SJSA1 (cell line): Measurements from ENCODE around the gene TNIP3. TPM values are rescaled to one million over a fixed set of nuclear protein-coding genes. Genes with fewer than 3 reads are reported as not detected.

Source experiments
- DNase-seq, 2 experiments: peaks; one replicate each; pipeline ENCODE4 v3.0.0-alpha.2; 2015 to 2020; ENCODE audit warnings: low spot score in 2 of 2, low read depth in 1 of 2
- H3K27ac ChIP-seq: fragments of 250-450 bp; sonication (Bioruptor Pico); 2 replicates; pipeline ENCODE4 v1.5.1; 2020; ENCODE audit warnings: mild to moderate bottlenecking, moderate library complexity
- H3K27me3 ChIP-seq: fragments of 250-450 bp; sonication (Bioruptor Pico); replicated peaks from 2 replicates; pipeline ENCODE4 v1.5.1; 2020; ENCODE audit warnings: mild to moderate bottlenecking, moderate library complexity
- H3K36me3 ChIP-seq: fragments of 250-450 bp; sonication (Bioruptor Pico); 2 replicates; pipeline ENCODE4 v1.5.1; 2020; ENCODE audit warnings: mild to moderate bottlenecking
- H3K4me1 ChIP-seq: fragments of 250-450 bp; sonication (Bioruptor Pico); replicated peaks from 2 replicates; pipeline ENCODE4 v1.6.1; 2021; ENCODE audit warnings: mild to moderate bottlenecking
- H3K4me3 ChIP-seq: fragments of 250-450 bp; sonication (Bioruptor Pico); 2 replicates; pipeline ENCODE4 v1.5.1; 2020; ENCODE audit warnings: mild to moderate bottlenecking
- H3K9me3 ChIP-seq: fragments of 250-450 bp; sonication (Bioruptor Pico); replicated peaks from 2 replicates; pipeline ENCODE4 v1.5.1; 2020; ENCODE audit warnings: mild to moderate bottlenecking
- total RNA-seq: library from RNA; depleted of rRNA; stranded (reverse); fragments of >200 nt; shearing (Covaris generic); gene quantifications from 2 replicates; pipeline ENCODE4 v1.2.3, GENCODE V29; 2014

The TNIP3 gene
- total RNA-seq, 1 experiment from 2014 or later, result 0.47 TPM

- Histone ChIP-seq H3K27ac (no peak overlapping the region), H3K4me1 (no peaks in the 10 kb centered on the region), H3K36me3 (no peaks in the 10 kb centered on the region), H3K27me3 (no peaks in the 10 kb centered on the region), H3K4me3 (no peak overlapping the region), H3K9me3 (no peaks in the 10 kb centered on the region)
- DNase-seq, result no peak
Measured at GRCh38 chr4:121165206-121165605, 1.1 kb upstream of the TNIP3 start.

- Histone ChIP-seq H3K9me3 (no peaks in the 10 kb centered on the region), H3K27ac (no peak overlapping the region), H3K36me3 (no peaks in the 10 kb centered on the region), H3K4me1 (peaks cover 5% of the 10 kb centered on the region), H3K27me3 (no peaks in the 10 kb centered on the region), H3K4me3 (peak overlapping the region; percentile 35)
- peak; percentile 32 to 43 for DNase-seq
Measured at GRCh38 chr4:121156822-121157769, 7.0 kb downstream of the TNIP3 start.

- DNase-seq, result peak in 1 of 2 experiments; percentile 53
- Histone ChIP-seq H3K9me3 (no peaks in the 10 kb centered on the region), H3K27ac (peak overlapping the region; percentile 39), H3K36me3 (no peaks in the 10 kb centered on the region), H3K27me3 (no peaks in the 10 kb centered on the region), H3K4me3 (peak overlapping the region; percentile 35), H3K4me1 (peaks cover 5% of the 10 kb centered on the region)
Measured at GRCh38 chr4:121155893-121156292, 8.2 kb downstream of the TNIP3 start.

- Histone ChIP-seq H3K4me3 (no peak overlapping the region), H3K36me3 (no peaks in the 10 kb centered on the region)
Measured at GRCh38 chr4:121154103-121154515, 10.0 kb downstream of the TNIP3 start.

GRCh38 chr4:121151942-121152341 lies 12.2 kb downstream of the TNIP3 start:
- Histone ChIP-seq H3K27me3 (no peaks in the 10 kb centered on the region), H3K27ac (no peak overlapping the region), H3K4me3 (no peak overlapping the region), H3K36me3 (no peaks in the 10 kb centered on the region), H3K4me1 (peaks cover 5% of the 10 kb centered on the region), H3K9me3 (no peaks in the 10 kb centered on the region)
- DNase-seq, result no peak

More at GRCh38 chr4:121154103-121154515, 10.0 kb downstream of the TNIP3 start:
- H3K27ac ChIP-seq, result no peak overlapping the region
- no peaks in the 10 kb centered on the region for H3K9me3 ChIP-seq
- no peaks in the 10 kb centered on the region for H3K27me3 ChIP-seq
- peaks cover 5% of the 10 kb centered on the region for H3K4me1 ChIP-seq
- no peak for DNase-seq

- Histone ChIP-seq H3K27me3 (no peaks in the 10 kb centered on the region), H3K36me3 (no peaks in the 10 kb centered on the region), H3K4me3 (no peak overlapping the region), H3K27ac (no peak overlapping the region), H3K9me3 (no peaks in the 10 kb centered on the region), H3K4me1 (no peaks in the 10 kb centered on the region)
- DNase-seq, result no peak
Measured at GRCh38 chr4:121150486-121150885, 13.6 kb downstream of the TNIP3 start.

- H3K36me3 ChIP-seq, result no peaks in the 10 kb centered on the region
- DNase-seq, result no peak
- H3K9me3 ChIP-seq, result no peaks in the 10 kb centered on the region
- H3K4me1 ChIP-seq, result no peaks in the 10 kb centered on the region
- no peak overlapping the region for H3K4me3 ChIP-seq
- H3K27me3 ChIP-seq, result no peaks in the 10 kb centered on the region
- no peak overlapping the region for H3K27ac ChIP-seq
Measured at GRCh38 chr4:121150003-121150402, 14.1 kb downstream of the TNIP3 start.

GRCh38 chr4:121148621-121149020 lies 15.5 kb downstream of the TNIP3 start:
- no peak for DNase-seq
- no peak overlapping the region for H3K4me3 ChIP-seq
- H3K27me3 ChIP-seq, result no peaks in the 10 kb centered on the region
- no peaks in the 10 kb centered on the region for H3K36me3 ChIP-seq
- H3K4me1 ChIP-seq, result no peaks in the 10 kb centered on the region
- H3K9me3 ChIP-seq, result no peaks in the 10 kb centered on the region
- no peak overlapping the region for H3K27ac ChIP-seq

GRCh38 chr4:121148000-121148399 lies 16.1 kb downstream of the TNIP3 start:
- Histone ChIP-seq H3K27ac (no peak overlapping the region), H3K36me3 (no peaks in the 10 kb centered on the region), H3K9me3 (no peaks in the 10 kb centered on the region), H3K4me3 (no peak overlapping the region), H3K4me1 (no peaks in the 10 kb centered on the region), H3K27me3 (no peaks in the 10 kb centered on the region)
- DNase-seq, result no peak

- no peaks in the 10 kb centered on the region for H3K4me1 ChIP-seq
Measured at GRCh38 chr4:121146530-121146929, 17.6 kb downstream of the TNIP3 start.

GRCh38 chr4:121145430-121145829 lies 18.7 kb downstream of the TNIP3 start:
- no peak for DNase-seq
- H3K4me3 ChIP-seq, result no peak overlapping the region
- H3K27ac ChIP-seq, result no peak overlapping the region
- no peaks in the 10 kb centered on the region for H3K9me3 ChIP-seq
- no peaks in the 10 kb centered on the region for H3K36me3 ChIP-seq
- H3K4me1 ChIP-seq, result peaks cover 8% of the 10 kb centered on the region
- H3K27me3 ChIP-seq, result no peaks in the 10 kb centered on the region

More at GRCh38 chr4:121146530-121146929, 17.6 kb downstream of the TNIP3 start:
- Histone ChIP-seq H3K36me3 (no peaks in the 10 kb centered on the region), H3K9me3 (no peaks in the 10 kb centered on the region), H3K27me3 (no peaks in the 10 kb centered on the region), H3K27ac (no peak overlapping the region), H3K4me3 (no peak overlapping the region)
- no peak for DNase-seq

GRCh38 chr4:121144021-121144420 lies 20.1 kb downstream of the TNIP3 start:
- Histone ChIP-seq H3K9me3 (no peaks in the 10 kb centered on the region), H3K27ac (no peak overlapping the region), H3K36me3 (no peaks in the 10 kb centered on the region), H3K27me3 (no peaks in the 10 kb centered on the region), H3K4me3 (no peak overlapping the region), H3K4me1 (peaks cover 23% of the 10 kb centered on the region)
- no peak for DNase-seq

GRCh38 chr4:121143131-121143530 lies 21.0 kb downstream of the TNIP3 start:
- peaks cover 24% of the 10 kb centered on the region for H3K4me1 ChIP-seq
- no peaks in the 10 kb centered on the region for H3K36me3 ChIP-seq
- H3K27me3 ChIP-seq, result no peaks in the 10 kb centered on the region
- no peak overlapping the region for H3K4me3 ChIP-seq
- H3K27ac ChIP-seq, result no peak overlapping the region
- DNase-seq, result no peak
- H3K9me3 ChIP-seq, result no peaks in the 10 kb centered on the region

- DNase-seq, result peak in 1 of 2 experiments; percentile 73
- Histone ChIP-seq H3K4me3 (no peak overlapping the region), H3K27ac (no peak overlapping the region; the same call in 1 of the 2 replicates), H3K4me1 (peaks cover 24% of the 10 kb centered on the region), H3K9me3 (no peaks in the 10 kb centered on the region), H3K27me3 (no peaks in the 10 kb centered on the region), H3K36me3 (no peaks in the 10 kb centered on the region)
Measured at GRCh38 chr4:121140716-121141460, 23.2 kb downstream of the TNIP3 start.
